SK-N-SH (cell line): ENCODE data around the gene GRB2. TPM values are rescaled to one million over a fixed set of nuclear protein-coding genes. Genes with fewer than 3 reads are reported as not detected.

Experiments used
- CTCF ChIA-PET: fragments of 300-600, 350-600 bp; formaldehyde crosslinking; extraction: SDS; loops from one replicate; lab custom pipeline; 2021; lab: Yijun Ruan, JAX
- POLR2A ChIA-PET: fragments of 350-600 bp; sonication (Branson Sonifier 250); formaldehyde crosslinking; extraction: SDS; loops from one replicate; lab custom pipeline; 2020; ENCODE audit warnings: antibody characterized with exemption, inconsistent platforms; lab: Yijun Ruan, JAX
- DNase-seq: peaks from one replicate; pipeline ENCODE4 v3.0.0; 2012
- H2AFZ ChIP-seq: fragments of 200-600 bp; sonication (generic); 2 replicates; pipeline ENCODE4 v1.8.1; 2016; ENCODE audit warnings: antibody characterized with exemption, mild to moderate bottlenecking, low read depth
- H3F3A ChIP-seq: fragments of 200-600 bp; sonication (generic); replicated peaks from 2 replicates; pipeline ENCODE3; 2016; ENCODE audit warnings: antibody characterized with exemption, mild to moderate bottlenecking; ENCODE audit not compliant: insufficient read depth
- H3K27ac ChIP-seq, 2 experiments: fragments of 200-500 bp in 1 of 2; fragments of 200-600 bp in 1 of 2; sonication (Bioruptor generic) in 1 of 2; sonication (generic), shearing (Covaris generic) in 1 of 2; 2 replicates each; pipeline versions ENCODE4 v1.5.1 to v1.6.1; 2014 to 2016; ENCODE audit warnings: low read depth in 2 of 2, inconsistent platforms in 1 of 2, low read length in 1 of 2, mild to moderate bottlenecking in 1 of 2, mixed read lengths in 1 of 2
- H3K27me3 ChIP-seq: fragments of 200-600 bp; sonication (generic), shearing (Covaris generic); 2 replicates; pipeline ENCODE4 v1.6.1; 2016; ENCODE audit warnings: mixed run types; ENCODE audit not compliant: insufficient read depth
- H3K36me3 ChIP-seq, 2 experiments: fragments of 200-500 bp in 1 of 2; fragments of 200-600 bp in 1 of 2; sonication (Bioruptor generic) in 1 of 2; sonication (generic) in 1 of 2; replicated peaks in 1 of 2; 2 replicates each; pipeline versions ENCODE3 to v1.5.1; 2014 to 2016; ENCODE audit warnings: low read length in 1 of 2, mild to moderate bottlenecking in 1 of 2; ENCODE audit not compliant: insufficient read depth in 2 of 2, control insufficient read depth in 1 of 2
- H3K4me1 ChIP-seq, 2 experiments: fragments of 200-500 bp in 1 of 2; fragments of 200-600 bp in 1 of 2; sonication (Bioruptor generic) in 1 of 2; sonication (generic), shearing (Covaris generic) in 1 of 2; 2 replicates each; pipeline versions ENCODE4 v1.5.1 to v1.6.1; 2014 to 2016; ENCODE audit warnings: low read depth in 1 of 2, low read length in 1 of 2, mixed run types in 1 of 2; ENCODE audit not compliant: insufficient read depth in 2 of 2, control insufficient read depth in 1 of 2
- H3K4me2 ChIP-seq: fragments of 200-600 bp; sonication (generic), shearing (Covaris generic); 2 replicates; pipeline ENCODE4 v1.6.1; 2017; ENCODE audit warnings: mixed run types
- H3K4me3 ChIP-seq, 2 experiments: fragments of 200-500 bp in 1 of 2; fragments of 200-600 bp in 1 of 2; sonication (Bioruptor generic) in 1 of 2; sonication (generic), shearing (Covaris generic) in 1 of 2; 2 replicates each; pipeline versions ENCODE4 v1.5.1 to v1.8.1; 2014 to 2016; ENCODE audit warnings: low read depth in 2 of 2, inconsistent platforms in 1 of 2, low read length in 1 of 2, mild to moderate bottlenecking in 1 of 2, mixed read lengths in 1 of 2, moderate library complexity in 1 of 2
- H3K79me2 ChIP-seq: fragments of 200-600 bp; sonication (generic); 2 replicates; pipeline ENCODE4 v1.8.1; 2017; ENCODE audit warnings: mild to moderate bottlenecking; ENCODE audit not compliant: insufficient read depth
- H3K9ac ChIP-seq: fragments of 200-600 bp; sonication (generic); 2 replicates; pipeline ENCODE4 v1.6.1; 2017; ENCODE audit warnings: mixed run types
- H3K9me2 ChIP-seq: fragments of 200-600 bp; sonication (generic); 2 replicates; pipeline ENCODE4 v1.6.1; 2017; ENCODE audit warnings: mixed run types
- H3K9me3 ChIP-seq: fragments of 200-600 bp; sonication (generic); 2 replicates; pipeline ENCODE4 v1.6.1; 2017; ENCODE audit warnings: mixed run types, mild to moderate bottlenecking, moderate library complexity
- H4K20me1 ChIP-seq: fragments of 200-600 bp; sonication (generic); 2 replicates; pipeline ENCODE4 v1.6.1; 2017; ENCODE audit warnings: mild to moderate bottlenecking, mixed run types; ENCODE audit not compliant: insufficient read depth
- CHD2 ChIP-seq: fragments of 150-350 bp; IDR thresholded peaks from 2 replicates; pipeline ENCODE4 v1.6.1; 2018; ENCODE audit warnings: low read length; ENCODE audit not compliant: partially characterized antibody
- ELF1 ChIP-seq: IDR thresholded peaks from 2 replicates; pipeline ENCODE4 v1.4.0; 2012
- FOSL2 ChIP-seq: IDR thresholded peaks from 2 replicates; pipeline ENCODE4 v1.4.0; 2012; ENCODE audit warnings: low read depth, mild to moderate bottlenecking, moderate library complexity, borderline replicate concordance
- IRF3 ChIP-seq: fragments of 150-350 bp; IDR thresholded peaks from 2 replicates; pipeline ENCODE4 v1.6.1; 2016; ENCODE audit warnings: mild to moderate bottlenecking, low read depth, low read length
- PBX3 ChIP-seq: IDR thresholded peaks from 2 replicates; pipeline ENCODE4; 2012
- POLR2AphosphoS5 ChIP-seq: IDR thresholded peaks from 2 replicates; pipeline ENCODE4 v1.6.1; 2012; ENCODE audit warnings: low read depth, low read length
- RFX5 ChIP-seq: IDR thresholded peaks from 2 replicates; pipeline ENCODE4 v1.6.1; 2012; ENCODE audit warnings: mild to moderate bottlenecking, improper control_type of control experiment, low read length
- SMC3 ChIP-seq: IDR thresholded peaks from 2 replicates; pipeline ENCODE4 v1.6.1; 2012; ENCODE audit warnings: low read depth, low read length, improper control_type of control experiment
- TAF1 ChIP-seq: IDR thresholded peaks from 2 replicates; pipeline ENCODE4 v1.6.1; 2012; ENCODE audit warnings: low read depth, mild to moderate bottlenecking, low read length, moderate library complexity, borderline replicate concordance
- USF2 ChIP-seq: fragments of 150-350 bp; IDR thresholded peaks from 2 replicates; pipeline ENCODE4 v1.6.1; 2017; ENCODE audit warnings: antibody characterized with exemption, low read length, low read depth, borderline replicate concordance
- WGBS: methylation state at CpG from one replicate; pipeline ENCODE4 v1.1.6; 2017; ENCODE audit warnings: low lambda C conversion rate; 5-methylcytosine and 5-hydroxymethylcytosine counted together
- polyA plus RNA-seq, 3 experiments: library from polyadenylated mRNA; depleted of rRNA; stranded (reverse); fragments of >200 nt; gene quantifications; 2 replicates each; pipeline ENCODE4 v1.2.3, GENCODE V29; 2012
- TF ChIP-seq, protein P1 (sequence below): fragments of 200-600 bp; sonication (generic); IDR thresholded peaks from 2 replicates; pipeline ENCODE4 v1.6.1; 2017; ENCODE audit warnings: antibody characterized with exemption, mild to moderate bottlenecking, moderate library complexity
- TF ChIP-seq, protein P2 (sequence below): IDR thresholded peaks from 2 replicates; pipeline ENCODE4 v1.4.0; 2012; ENCODE audit warnings: low read depth, borderline replicate concordance

Gene GRB2
- polyA plus RNA-seq, 1 of the 3 experiments (the other 2 are of a cell fraction) = 89.6 TPM

DNA sequence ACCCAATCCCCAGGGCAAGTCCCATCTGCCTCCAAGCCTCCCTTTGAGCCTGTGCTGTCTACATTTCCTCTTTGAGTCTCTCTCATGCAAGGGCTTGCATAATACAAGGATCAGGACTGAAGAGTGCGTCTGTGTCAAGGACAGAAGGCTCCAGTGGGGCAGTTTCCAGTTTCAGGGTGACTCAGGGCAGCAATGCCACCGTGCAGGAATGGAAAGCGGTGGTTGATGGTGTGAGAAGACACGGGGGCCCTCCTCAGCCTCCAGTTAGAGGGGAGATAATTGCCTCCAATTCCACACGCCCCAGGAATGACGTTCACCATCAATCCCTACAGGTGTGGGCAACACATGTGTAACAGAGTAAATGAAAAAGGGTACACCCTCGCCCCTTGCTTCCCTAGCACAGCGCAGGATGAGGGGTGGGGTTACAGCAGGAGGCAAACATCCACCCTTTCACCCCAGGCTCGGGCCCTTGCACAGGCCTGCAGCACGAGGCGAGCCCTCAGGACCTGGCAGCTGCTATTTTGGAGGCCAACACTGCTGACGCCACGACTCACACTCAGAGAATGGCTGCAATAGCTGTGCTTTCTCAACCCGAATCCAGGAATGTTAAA, 91.4 kb downstream of the GRB2 start:
- DNase-seq = no peak
- Histone ChIP-seq H3K9ac (no peak overlapping the region), H3K9me3 (no peaks in the 10 kb centered on the region), H3F3A (no peaks in the 10 kb centered on the region), H4K20me1 (no peaks in the 10 kb centered on the region), H2AFZ (no peak overlapping the region), H3K4me3 (no peak overlapping the region), H3K36me3 (peaks cover 3 to 13% of the 10 kb centered on the region in 2 experiments)
- POLR2A ChIA-PET = interaction anchor here (0.6 kb wide), 1 partner anchor 95 kb away, joined by 4 read pairs; no protein-coding TSS in a partner anchor
- 91% methylated on average over 14 of the region's 14 CpGs for WGBS
- TF ChIP-seq POLR2AphosphoS5 (no peak), TAF1 (no peak), FOSL2 (no peak), SMC3 (no peak), USF2 (no peak), CHD2 (no peak), ELF1 (no peak), PBX3 (no peak), IRF3 (no peak), RFX5 (no peak)
- TF ChIP-seq, protein P1, sequence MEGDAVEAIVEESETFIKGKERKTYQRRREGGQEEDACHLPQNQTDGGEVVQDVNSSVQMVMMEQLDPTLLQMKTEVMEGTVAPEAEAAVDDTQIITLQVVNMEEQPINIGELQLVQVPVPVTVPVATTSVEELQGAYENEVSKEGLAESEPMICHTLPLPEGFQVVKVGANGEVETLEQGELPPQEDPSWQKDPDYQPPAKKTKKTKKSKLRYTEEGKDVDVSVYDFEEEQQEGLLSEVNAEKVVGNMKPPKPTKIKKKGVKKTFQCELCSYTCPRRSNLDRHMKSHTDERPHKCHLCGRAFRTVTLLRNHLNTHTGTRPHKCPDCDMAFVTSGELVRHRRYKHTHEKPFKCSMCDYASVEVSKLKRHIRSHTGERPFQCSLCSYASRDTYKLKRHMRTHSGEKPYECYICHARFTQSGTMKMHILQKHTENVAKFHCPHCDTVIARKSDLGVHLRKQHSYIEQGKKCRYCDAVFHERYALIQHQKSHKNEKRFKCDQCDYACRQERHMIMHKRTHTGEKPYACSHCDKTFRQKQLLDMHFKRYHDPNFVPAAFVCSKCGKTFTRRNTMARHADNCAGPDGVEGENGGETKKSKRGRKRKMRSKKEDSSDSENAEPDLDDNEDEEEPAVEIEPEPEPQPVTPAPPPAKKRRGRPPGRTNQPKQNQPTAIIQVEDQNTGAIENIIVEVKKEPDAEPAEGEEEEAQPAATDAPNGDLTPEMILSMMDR = no peak
- TF ChIP-seq, protein P2, sequence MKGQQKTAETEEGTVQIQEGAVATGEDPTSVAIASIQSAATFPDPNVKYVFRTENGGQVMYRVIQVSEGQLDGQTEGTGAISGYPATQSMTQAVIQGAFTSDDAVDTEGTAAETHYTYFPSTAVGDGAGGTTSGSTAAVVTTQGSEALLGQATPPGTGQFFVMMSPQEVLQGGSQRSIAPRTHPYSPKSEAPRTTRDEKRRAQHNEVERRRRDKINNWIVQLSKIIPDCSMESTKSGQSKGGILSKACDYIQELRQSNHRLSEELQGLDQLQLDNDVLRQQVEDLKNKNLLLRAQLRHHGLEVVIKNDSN = no peak
- TF ChIP-seq, all 33 proteins: peak for 0
- Histone ChIP-seq H3K27ac (no peak overlapping the region), H3K9me2 (no peaks in the 10 kb centered on the region), H3K79me2 (no peaks in the 10 kb centered on the region), H3K27me3 (no peaks in the 10 kb centered on the region), H3K4me1 (no peaks in the 10 kb centered on the region), H3K4me2 (no peak overlapping the region)
- CTCF ChIA-PET = interaction anchor here (6.2 kb wide), 1 partner anchor 8 kb away, joined by 45 read pairs; no protein-coding TSS in a partner anchor
